PFSK-1 (cell line): Measurements from ENCODE around the gene TMEM198.

Source experiments
- FOXP2 ChIP-seq: optimal IDR thresholded peaks from 2 replicates; pipeline ENCODE3; 2011; ENCODE audit warnings: borderline replicate concordance, control low read depth, inconsistent platforms; ENCODE audit not compliant: insufficient read depth; ENCODE audit errors: extremely low read length, extremely low read depth
- POLR2AphosphoS5 ChIP-seq: IDR thresholded peaks from 2 replicates; pipeline ENCODE4 v1.6.1; 2012; ENCODE audit warnings: low read depth, mild to moderate bottlenecking, control low read depth, low read length, moderate library complexity
- REST ChIP-seq, 2 experiments: IDR thresholded peaks; 2 replicates each; pipeline versions ENCODE4 v1.6.1 to v1.8.0; 2011 to 2012; ENCODE audit warnings: low read depth in 2 of 2, low read length in 2 of 2, control low read depth in 1 of 2, inconsistent platforms in 1 of 2, mild to moderate bottlenecking in 1 of 2, moderate library complexity in 1 of 2; ENCODE audit not compliant: insufficient read depth in 1 of 2
- SIN3A ChIP-seq: IDR thresholded peaks from 2 replicates; pipeline ENCODE4 v1.6.1; 2012; ENCODE audit warnings: mild to moderate bottlenecking, low read length, moderate library complexity, borderline replicate concordance; ENCODE audit not compliant: insufficient read depth
- TAF1 ChIP-seq: IDR thresholded peaks from 2 replicates; pipeline ENCODE4 v1.6.1; 2012; ENCODE audit warnings: low read length, control low read depth, borderline replicate concordance; ENCODE audit not compliant: insufficient read depth

TMEM198 gene

GRCh38 chr2:219517954-219518778, 25.7 kb upstream of the TMEM198 start:
- TF ChIP-seq REST (IDR thresholded peaks at IDR 0.05; ENCODE audit: insufficient read depth in 1 of 2, low read depth in 2 of 2, low read length in 2 of 2) (no peak), TAF1 (no peak), POLR2AphosphoS5 (no peak), SIN3A (no peak), FOXP2 (no peak)

- TF ChIP-seq REST (IDR thresholded peaks at IDR 0.05; ENCODE audit: insufficient read depth in 1 of 2, low read depth in 2 of 2, low read length in 2 of 2) (peak in 1 of 2 experiments; percentile 62; a peak in 1 of 4 replicates), TAF1 (no peak)
Measured at GRCh38 chr2:219519526-219519916, 24.3 kb upstream of the TMEM198 start.

- TF ChIP-seq POLR2AphosphoS5 = no peak
- no peak for TF ChIP-seq TAF1
- TF ChIP-seq SIN3A = no peak
- TF ChIP-seq REST (IDR thresholded peaks at IDR 0.05; ENCODE audit: insufficient read depth in 1 of 2, low read depth in 2 of 2, low read length in 2 of 2) = no peak
- TF ChIP-seq FOXP2 = no peak
Measured at GRCh38 chr2:219520079-219520478, 23.7 kb upstream of the TMEM198 start.

GRCh38 chr2:219521066-219521880, 22.6 kb upstream of the TMEM198 start:
- TF ChIP-seq REST (IDR thresholded peaks at IDR 0.05; ENCODE audit: insufficient read depth in 1 of 2, low read depth in 2 of 2, low read length in 2 of 2) (0 out of 4 replicates have a peak, but pooled peaks of 1 of the 2 experiments have one; percentile 31), FOXP2 (peak; percentile 10), SIN3A (no peak)
